ENCODE results near the gene GSTP1.
"Not testable (repeated sequence)": the region's sequence is repeated elsewhere in the genome, so short reads cannot be mapped to it uniquely, and the experiment has no call there.

The GSTP1 gene

DNA sequence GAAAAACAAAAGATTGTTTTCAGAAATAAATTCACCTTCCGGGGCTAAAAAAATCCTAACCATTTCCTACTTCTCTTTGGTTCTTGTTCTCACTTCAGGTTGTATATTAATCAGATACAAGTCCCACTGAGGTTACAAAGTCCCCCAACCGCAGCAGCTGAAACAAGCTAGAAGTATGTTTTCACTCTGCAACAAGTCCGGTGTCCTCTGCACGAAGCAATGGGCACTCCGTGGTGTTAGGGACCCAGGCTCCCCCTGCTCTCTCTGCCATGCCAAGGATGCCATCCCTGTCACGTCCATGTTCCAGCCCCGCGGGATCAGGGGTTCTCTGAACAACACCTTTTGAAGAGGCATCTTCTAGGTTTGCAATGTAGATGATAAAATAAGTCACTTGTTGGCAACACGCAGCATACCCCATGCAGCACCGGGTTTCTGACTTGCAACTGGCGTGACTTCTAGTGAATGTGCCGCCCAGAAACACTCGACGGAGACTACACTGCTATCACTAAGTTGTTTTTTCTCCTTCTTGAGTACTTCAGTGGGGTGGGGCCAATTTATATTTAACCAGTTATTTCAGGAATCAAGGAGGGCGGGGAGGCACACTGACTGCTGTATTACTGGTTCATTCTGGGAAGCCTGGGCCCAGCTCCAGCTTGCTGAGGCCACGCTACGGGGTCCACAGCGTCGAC, 25.4 kb upstream of the GSTP1 start:
- H3K27me3 ChIP-seq (replicated peaks; ENCODE audit: control insufficient read depth, insufficient read depth, low read length): no peaks in the 10 kb centered on the region
- peak overlapping the region; percentile 15 for H3K4me3 ChIP-seq (replicated peaks; ENCODE audit: low read depth, low read length)
- peak; percentile 76 for DNase-seq (ENCODE audit: extremely low read depth, insufficient read length)
- TF ChIP-seq CTCF (IDR thresholded peaks at IDR 0.05; ENCODE audit: insufficient read depth, low read length, poor library complexity, severe bottlenecking): no peak
- H3K36me3 ChIP-seq (ENCODE audit: control insufficient read depth, insufficient read depth, low read length): no peaks in the 10 kb centered on the region

- no peaks in the 10 kb centered on the region for H3K27me3 ChIP-seq (replicated peaks; ENCODE audit: control insufficient read depth, insufficient read depth, low read length)
- no peak for TF ChIP-seq CTCF (IDR thresholded peaks at IDR 0.05; ENCODE audit: insufficient read depth, low read length, poor library complexity, severe bottlenecking)
- peak; percentile 66 for DNase-seq (ENCODE audit: extremely low read depth, insufficient read length)
- H3K36me3 ChIP-seq (ENCODE audit: control insufficient read depth, insufficient read depth, low read length): no peaks in the 10 kb centered on the region
- peak overlapping the region; percentile 22 for H3K4me3 ChIP-seq (replicated peaks; ENCODE audit: low read depth, low read length)
Measured at GRCh38 chr11:67561971-67562619, 21.5 kb upstream of the GSTP1 start.

DNA sequence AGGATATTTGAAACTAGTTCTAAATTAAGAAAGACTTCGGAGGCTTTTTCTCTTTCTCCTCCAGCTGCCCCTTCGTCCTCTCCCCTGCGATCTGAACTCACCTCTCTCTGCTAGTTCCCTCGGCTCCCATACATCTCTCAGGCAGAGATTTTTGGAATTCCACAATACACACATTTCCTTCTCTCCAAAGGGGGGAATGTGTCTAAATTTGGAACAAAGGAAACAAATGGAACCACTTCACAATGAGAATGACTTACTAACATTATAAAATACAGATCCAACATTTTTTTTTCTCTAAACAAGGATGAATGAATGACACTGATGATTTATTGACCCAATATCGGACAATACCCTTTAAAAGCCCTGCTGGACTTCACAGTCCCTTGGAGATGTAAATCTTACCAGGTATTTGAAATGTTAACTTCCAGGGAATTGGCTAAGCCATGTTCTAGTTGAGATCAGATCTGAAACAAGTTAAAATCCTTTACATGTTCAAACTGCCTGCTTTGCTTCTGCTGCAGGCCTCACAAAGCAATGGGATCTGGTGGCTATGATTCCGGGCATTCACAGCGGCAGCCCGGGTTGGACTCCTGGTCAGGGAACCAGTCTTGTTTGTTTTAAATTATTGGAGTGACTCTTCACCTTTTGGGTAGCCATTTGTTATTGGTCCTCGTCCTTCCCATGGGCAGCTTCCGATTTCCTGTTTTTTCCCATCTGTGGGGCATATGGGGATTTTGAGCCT, 20.5 kb upstream of the GSTP1 start:
- Histone ChIP-seq H3K4me3 (replicated peaks; ENCODE audit: low read depth, low read length) (no peak overlapping the region), H3K27me3 (replicated peaks; ENCODE audit: control insufficient read depth, insufficient read depth, low read length) (no peaks in the 10 kb centered on the region), H3K36me3 (ENCODE audit: control insufficient read depth, insufficient read depth, low read length) (no peaks in the 10 kb centered on the region)
- no peak for TF ChIP-seq CTCF (IDR thresholded peaks at IDR 0.05; ENCODE audit: insufficient read depth, low read length, poor library complexity, severe bottlenecking)
- no peak for DNase-seq (ENCODE audit: extremely low read depth, insufficient read length)

- not testable (repeated sequence) for H3K4me3 ChIP-seq (replicated peaks; ENCODE audit: low read depth, low read length); H3K27me3 ChIP-seq (replicated peaks; ENCODE audit: control insufficient read depth, insufficient read depth, low read length); H3K36me3 ChIP-seq (ENCODE audit: control insufficient read depth, insufficient read depth, low read length); DNase-seq (ENCODE audit: extremely low read depth, insufficient read length)
Measured at GRCh38 chr11:67563705-67564114, 19.9 kb upstream of the GSTP1 start.

GRCh38 chr11:67564230-67564629, 19.4 kb upstream of the GSTP1 start:
- TF ChIP-seq CTCF (IDR thresholded peaks at IDR 0.05; ENCODE audit: insufficient read depth, low read length, poor library complexity, severe bottlenecking): no peak

DNA sequence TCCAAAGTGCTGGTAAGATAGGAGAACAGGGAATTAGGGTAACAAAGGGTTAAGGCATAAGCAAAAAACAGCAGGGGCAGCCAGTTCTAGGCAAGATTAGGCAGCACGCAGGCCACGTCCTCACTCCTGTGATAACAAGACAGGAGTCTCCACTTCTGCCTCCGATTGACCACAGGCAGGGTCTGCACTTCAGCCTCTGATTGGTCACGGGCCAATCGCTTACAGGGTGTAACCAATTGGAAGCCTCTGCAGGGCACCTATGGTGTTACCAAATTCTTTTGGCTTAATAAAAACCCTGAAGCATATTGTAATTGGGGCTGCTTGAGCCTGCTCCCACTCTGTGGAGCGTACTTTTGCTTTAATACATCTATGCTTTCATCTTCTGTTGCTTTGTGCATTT, 12.2 kb upstream of the GSTP1 start:
- Histone ChIP-seq H3K36me3 (ENCODE audit: control insufficient read depth, insufficient read depth, low read length) (no peaks in the 10 kb centered on the region), H3K27me3 (replicated peaks; ENCODE audit: control insufficient read depth, insufficient read depth, low read length) (no peaks in the 10 kb centered on the region), H3K4me3 (replicated peaks; ENCODE audit: low read depth, low read length) (no peak overlapping the region)
- no peak for DNase-seq (ENCODE audit: extremely low read depth, insufficient read length)
- TF ChIP-seq CTCF (IDR thresholded peaks at IDR 0.05; ENCODE audit: insufficient read depth, low read length, poor library complexity, severe bottlenecking): no peak

More at GRCh38 chr11:67564230-67564629, 19.4 kb upstream of the GSTP1 start:
- H3K4me3 ChIP-seq (replicated peaks; ENCODE audit: low read depth, low read length): no peak overlapping the region
- H3K36me3 ChIP-seq (ENCODE audit: control insufficient read depth, insufficient read depth, low read length): no peaks in the 10 kb centered on the region
- no peaks in the 10 kb centered on the region for H3K27me3 ChIP-seq (replicated peaks; ENCODE audit: control insufficient read depth, insufficient read depth, low read length)
- no peak for DNase-seq (ENCODE audit: extremely low read depth, insufficient read length)

Measured in GM06990 (cell line).